ENCODE results near the gene CFAP61.
"Not testable (repeated sequence)": the region's sequence is repeated elsewhere in the genome, so short reads cannot be mapped to it uniquely, and the experiment has no call there.

Gene CFAP61

GRCh38 chr20:20092827-20093226, 40.5 kb downstream of the CFAP61 start:
- no peak for DNase-seq

- DNase-seq: no peak
Observed at GRCh38 chr20:20094410-20094809, 42.1 kb downstream of the CFAP61 start.

GRCh38 chr20:20095114-20095872, 43.0 kb downstream of the CFAP61 start:
- no peak for DNase-seq

GRCh38 chr20:20096421-20096820, 44.1 kb downstream of the CFAP61 start:
- no peak for DNase-seq

GRCh38 chr20:20100881-20101280, 48.5 kb downstream of the CFAP61 start:
- no peak for DNase-seq

GRCh38 chr20:20102163-20102562, 49.8 kb downstream of the CFAP61 start:
- DNase-seq: no peak

DNA sequence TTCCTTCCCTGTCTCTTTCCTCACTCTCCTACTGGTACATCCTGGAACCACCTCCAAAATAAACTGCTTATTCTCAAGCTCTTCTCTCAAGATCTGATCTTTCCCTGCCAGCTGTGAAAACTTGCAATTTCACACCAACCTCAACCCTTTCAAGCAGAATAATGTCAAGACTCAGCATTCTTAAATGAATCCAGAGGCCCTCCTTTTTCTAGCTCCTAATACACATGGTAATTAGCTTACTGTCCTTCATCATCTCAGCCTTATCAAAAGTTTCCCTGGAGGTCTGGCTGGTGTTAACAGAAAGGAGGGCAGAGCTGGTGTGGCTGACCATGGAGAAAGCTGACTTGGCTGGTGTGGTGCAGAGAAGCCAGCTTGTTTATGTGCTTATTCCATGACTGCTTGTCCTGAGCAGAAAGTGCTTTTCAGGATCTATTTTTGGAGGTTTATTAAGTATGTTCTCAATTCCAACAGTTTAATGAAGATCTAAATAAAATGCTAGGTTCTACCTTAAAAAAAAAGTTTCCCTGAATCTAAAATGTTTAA, 50.5 kb downstream of the CFAP61 start:
- no peak for DNase-seq

DNA sequence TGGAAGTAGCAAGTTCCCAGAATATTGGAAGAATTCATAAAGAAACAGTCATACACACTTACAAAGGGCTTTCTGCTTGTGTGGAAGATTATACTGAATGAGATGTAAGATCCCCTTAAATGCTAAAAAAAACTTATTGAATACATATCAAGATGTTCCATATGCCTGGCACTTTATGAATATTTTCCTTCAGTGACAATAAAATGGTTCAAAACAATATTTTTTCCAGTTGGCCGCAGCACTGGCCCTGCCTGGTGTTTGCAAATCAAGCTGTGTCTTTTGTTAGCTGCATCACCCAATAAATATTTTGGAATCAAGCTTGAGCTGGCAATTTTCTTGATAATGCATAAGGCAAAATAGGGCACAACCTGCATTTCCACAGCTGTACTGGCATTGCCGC, 51.2 kb downstream of the CFAP61 start:
- DNase-seq: no peak

DNA sequence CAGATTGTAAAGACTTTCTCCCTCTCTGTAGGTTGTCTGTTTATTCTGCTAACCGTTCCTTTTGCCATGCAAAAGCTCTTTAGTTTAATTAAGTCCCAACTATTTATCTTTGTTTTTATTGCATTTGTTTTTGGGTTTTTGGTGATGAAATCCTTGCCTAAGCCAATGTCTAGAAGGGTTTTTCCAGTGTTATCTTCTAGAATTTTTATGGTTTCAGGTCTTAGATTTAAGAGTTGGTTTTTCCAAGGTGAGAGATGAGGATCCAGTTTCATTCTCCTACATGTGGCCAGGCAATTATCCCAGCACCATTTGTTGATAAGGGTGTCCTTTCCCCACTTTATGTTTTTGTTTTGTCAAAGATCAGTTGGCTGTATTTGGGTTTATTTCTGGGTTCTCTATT, 70.9 kb downstream of the CFAP61 start:
- not testable (repeated sequence) for DNase-seq

GRCh38 chr20:20130399-20130798, 78.1 kb downstream of the CFAP61 start:
- DNase-seq: peak; percentile 2

DNA sequence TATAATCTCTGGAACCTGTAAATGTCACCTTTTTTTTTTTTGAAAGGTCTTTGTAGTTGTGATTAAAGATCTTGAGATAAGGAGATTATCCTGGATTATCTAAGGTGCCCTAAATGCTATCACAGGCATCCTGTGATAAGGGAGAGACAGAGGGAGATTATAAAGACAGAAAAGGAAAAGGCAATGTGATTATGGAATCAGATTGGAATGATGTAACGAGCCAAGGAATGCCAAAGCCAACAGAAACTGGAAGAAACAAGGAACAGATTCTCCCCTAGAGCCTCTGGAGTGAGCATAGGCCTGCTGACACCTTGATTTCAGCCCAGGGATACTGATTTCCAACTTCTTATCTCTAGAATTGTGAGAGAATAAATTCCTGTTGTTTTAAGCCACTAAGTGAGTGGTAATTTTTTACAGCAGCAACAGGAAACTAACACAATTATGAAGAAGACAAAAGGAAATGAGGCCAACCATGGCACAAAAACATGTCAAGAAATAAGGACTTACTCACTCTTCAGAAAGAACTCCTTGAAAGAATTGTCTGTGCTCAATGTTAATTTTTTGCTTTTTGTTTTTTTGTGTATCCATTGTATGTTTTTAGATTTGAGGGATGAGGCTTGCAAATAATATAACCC, 82.7 kb downstream of the CFAP61 start:
- no peak for DNase-seq

GRCh38 chr20:20136313-20136712, 84.0 kb downstream of the CFAP61 start:
- no peak for DNase-seq

DNA sequence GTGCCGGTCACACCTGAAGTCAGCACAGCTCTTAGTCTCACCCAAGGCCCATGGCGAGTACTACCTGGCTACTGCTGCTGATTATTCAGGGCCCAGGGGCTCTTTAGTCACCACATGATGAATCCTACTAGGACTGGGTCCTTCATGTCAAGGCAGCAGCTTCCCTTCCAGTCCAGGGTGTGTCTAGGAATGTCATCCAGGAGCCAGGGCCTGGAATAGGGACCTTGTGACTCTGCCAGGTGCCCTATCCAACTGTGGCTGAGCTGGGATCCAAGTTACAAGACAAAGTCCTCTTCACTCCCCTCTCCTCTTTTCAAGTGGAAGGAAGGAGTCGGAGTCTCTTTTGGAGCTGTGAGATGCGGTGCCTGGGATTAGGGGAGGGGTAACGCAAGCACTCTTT, 85.5 kb downstream of the CFAP61 start:
- DNase-seq: no peak

- DNase-seq: no peak
Observed at GRCh38 chr20:20138301-20139064, 86.2 kb downstream of the CFAP61 start.

- DNase-seq: no peak
Observed at GRCh38 chr20:20139403-20139802, 87.1 kb downstream of the CFAP61 start.

DNA sequence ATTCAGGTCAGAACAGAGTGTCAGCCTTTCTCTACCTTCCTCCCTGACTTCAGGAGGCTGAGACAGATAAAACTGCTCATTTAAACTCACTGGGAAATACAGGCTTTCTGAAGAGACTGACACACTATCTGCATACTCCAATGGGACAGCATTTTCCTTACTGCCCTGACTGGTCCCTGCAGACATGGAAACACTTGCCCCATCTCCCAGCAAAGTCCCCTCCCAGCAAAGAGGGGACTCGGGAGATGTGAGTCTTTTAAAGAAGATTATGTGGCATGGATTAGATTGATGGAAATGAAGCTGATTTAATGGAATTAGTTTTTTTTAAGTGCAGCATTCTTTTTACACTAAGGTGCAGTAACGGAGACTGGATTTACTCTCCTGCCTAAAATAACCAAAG, 90.8 kb downstream of the CFAP61 start:
- DNase-seq: no peak

- DNase-seq: no peak
Observed at GRCh38 chr20:20143646-20144045, 91.3 kb downstream of the CFAP61 start.

DNA sequence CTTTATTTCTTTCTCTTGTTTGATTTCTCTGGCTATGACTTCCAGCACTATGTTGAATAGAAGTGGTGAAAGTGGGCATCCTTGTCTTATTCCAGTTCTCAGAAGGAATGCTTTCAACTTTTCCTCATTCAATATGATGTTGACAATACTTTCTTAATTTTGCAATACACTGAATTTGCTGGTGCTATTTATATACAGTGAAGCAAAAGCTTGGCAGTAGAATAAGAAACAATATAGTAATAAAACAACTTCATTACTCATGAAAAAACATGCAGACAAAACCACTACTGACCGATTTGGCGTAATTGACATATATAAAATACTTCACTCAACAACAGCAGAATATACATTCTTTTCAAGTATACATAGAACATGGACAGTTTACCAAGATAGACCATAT, 96.4 kb downstream of the CFAP61 start:
- no peak for DNase-seq

- DNase-seq: no peak
Observed at GRCh38 chr20:20150241-20150640, 97.9 kb downstream of the CFAP61 start.

- DNase-seq: no peak
Observed at GRCh38 chr20:20160520-20160919, 108.2 kb downstream of the CFAP61 start.

DNA sequence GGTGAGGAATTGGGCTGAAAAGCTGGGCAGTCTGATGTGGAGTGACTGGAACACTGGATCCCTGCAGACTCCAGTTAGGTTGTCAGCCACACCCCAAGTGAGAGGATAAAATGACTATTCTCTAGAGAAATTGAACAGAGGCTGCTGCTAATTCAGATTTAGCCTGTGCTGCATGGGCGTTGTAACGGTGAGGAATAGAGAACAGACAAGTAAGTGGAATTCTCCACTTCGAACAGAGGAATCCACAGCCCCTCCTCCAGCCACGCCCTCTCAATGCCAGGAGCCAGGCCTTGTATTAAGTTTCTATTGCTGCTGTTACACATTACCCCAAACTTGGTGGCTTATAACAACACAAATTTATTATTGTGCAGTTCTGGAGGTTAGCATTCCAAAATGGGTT, 109.3 kb downstream of the CFAP61 start:
- no peak for DNase-seq

DNA sequence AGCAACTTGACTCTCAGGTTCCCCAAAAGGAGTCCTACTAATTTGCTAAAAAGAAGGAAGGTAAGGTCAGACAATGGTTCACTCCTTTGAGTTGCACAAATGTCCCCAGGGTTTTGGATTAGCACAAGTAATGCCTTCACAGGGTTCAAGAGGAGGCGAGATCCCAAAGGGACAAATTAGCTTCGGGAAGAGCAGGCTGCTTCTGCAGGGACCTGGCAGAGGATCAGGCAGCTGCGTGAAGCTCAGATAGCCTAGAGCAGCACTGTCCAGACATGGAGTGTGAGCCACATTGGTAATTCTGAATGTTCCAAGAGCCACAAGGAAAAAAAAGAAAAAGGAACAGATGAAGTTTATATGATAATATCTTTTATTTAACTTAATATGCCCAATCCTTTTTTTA, 115.4 kb downstream of the CFAP61 start:
- no peak for DNase-seq

GRCh38 chr20:20173254-20173653, 120.9 kb downstream of the CFAP61 start:
- DNase-seq: no peak

All from activated CD4-positive, alpha-beta T cell treated with anti-CD3 and anti-CD28 coated beads, Interleukin-10, Interleukin-2, amounts not matched to agents 100 ng/mL and 50 ng/mL, durations not matched to agents 16 hours and 8 hours (primary cell).